B cell (primary cell): ENCODE data around the gene POMP.

Source experiments
- CTCF ChIP-seq: fragments of 200-600 bp; IDR thresholded peaks from one replicate; pipeline ENCODE4 v1.8.0; 2022; ENCODE audit warnings: antibody characterized with exemption, mild to moderate bottlenecking
- EZH2 ChIP-seq: IDR thresholded peaks from 2 replicates; pipeline ENCODE4 v1.6.1; 2012; ENCODE audit warnings: borderline replicate concordance, low read depth, mild to moderate bottlenecking, moderate library complexity, low read length; ENCODE audit not compliant: insufficient read depth, poor library complexity, severe bottlenecking

DNA sequence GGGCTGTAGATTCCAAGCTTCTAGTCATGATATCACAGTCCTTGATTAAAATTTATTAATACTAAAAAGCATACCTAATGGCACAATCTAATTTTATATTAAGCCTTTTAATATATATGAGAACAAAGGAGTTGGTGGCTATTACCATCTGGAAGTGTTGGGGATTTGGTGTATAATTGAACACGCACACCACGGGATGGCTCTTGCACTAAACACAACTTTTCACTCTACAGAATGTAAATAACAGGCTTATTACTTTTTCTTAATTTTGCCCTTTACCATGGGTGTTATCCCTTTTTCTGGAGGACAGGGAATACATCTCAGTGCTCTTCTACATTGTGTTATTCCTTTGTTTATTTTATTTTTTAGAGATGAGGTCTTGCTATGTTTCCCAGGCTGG lies 21.6 kb downstream of the POMP start:
- TF ChIP-seq CTCF (no peak), EZH2 (no peak)
